SK-N-SH treated with all-trans-retinoic acid at 6 μM for 48 hours (cell line): ENCODE data around the gene NOTCH3.

Source experiments
- ARNTL ChIP-seq: fragments of 450-650 bp; formaldehyde crosslinking; IDR thresholded peaks from 2 replicates; pipeline ENCODE4 v1.5.0; 2020; ENCODE audit warnings: low read depth, mild to moderate bottlenecking, moderate library complexity, borderline replicate concordance
- CSDC2 ChIP-seq: fragments of 250-450 bp; sonication (Bioruptor Pico); IDR thresholded peaks from 2 replicates; pipeline ENCODE4 v1.5.0; 2020; ENCODE audit warnings: mild to moderate bottlenecking, moderate library complexity
- ESRRG ChIP-seq: fragments of 250-450 bp; sonication (Bioruptor Pico); IDR thresholded peaks from 2 replicates; pipeline ENCODE4 v1.6.1; 2021; ENCODE audit warnings: mild to moderate bottlenecking
- GLIS3 ChIP-seq: fragments of 250-450 bp; sonication (Bioruptor Pico); IDR thresholded peaks from 2 replicates; pipeline ENCODE4 v1.5.0; 2020; ENCODE audit warnings: mild to moderate bottlenecking, moderate library complexity
- RARB ChIP-seq: fragments of 250-450 bp; sonication (Bioruptor Pico); IDR thresholded peaks from 2 replicates; pipeline ENCODE4 v1.8.0; 2021; ENCODE audit warnings: mild to moderate bottlenecking, moderate library complexity
- TCF4 ChIP-seq: fragments of 250-450 bp; sonication (Bioruptor Pico); IDR thresholded peaks from 2 replicates; pipeline ENCODE4 v1.8.0; 2021; ENCODE audit warnings: mild to moderate bottlenecking, moderate library complexity, borderline replicate concordance
- TOX ChIP-seq: fragments of 250-450 bp; sonication (Bioruptor Pico); IDR thresholded peaks from 2 replicates; pipeline ENCODE4 v1.8.0; 2021; ENCODE audit warnings: mild to moderate bottlenecking, moderate library complexity, borderline replicate concordance
- ZC3H10 ChIP-seq: fragments of 250-450 bp; sonication (Bioruptor Pico); IDR thresholded peaks from 2 replicates; pipeline ENCODE4 v1.5.1; 2021; ENCODE audit warnings: mild to moderate bottlenecking, moderate library complexity
- ZFP3 ChIP-seq: fragments of 250-450 bp; sonication (Bioruptor Pico); IDR thresholded peaks from 2 replicates; pipeline ENCODE4 v1.5.0; 2020; ENCODE audit warnings: mild to moderate bottlenecking, moderate library complexity
- ZFP30 ChIP-seq: fragments of 450-650 bp; formaldehyde crosslinking; IDR thresholded peaks from 2 replicates; pipeline ENCODE4 v1.5.0; 2022; ENCODE audit warnings: mild to moderate bottlenecking, moderate library complexity
- ZNF70 ChIP-seq: fragments of 450-650 bp; formaldehyde crosslinking; IDR thresholded peaks from 2 replicates; pipeline ENCODE4 v1.5.0; 2020; ENCODE audit warnings: mild to moderate bottlenecking, moderate library complexity
- TF ChIP-seq, protein P1 (sequence below): fragments of 250-450 bp; sonication (Bioruptor Pico); IDR thresholded peaks from 2 replicates; pipeline ENCODE4 v1.8.0; 2020; ENCODE audit warnings: mild to moderate bottlenecking, moderate library complexity, borderline replicate concordance
- TF ChIP-seq, protein P2 (sequence below): fragments of 250-450 bp; sonication (Bioruptor Pico); IDR thresholded peaks from 2 replicates; pipeline ENCODE4 v1.5.1; 2020; ENCODE audit warnings: low read depth, mild to moderate bottlenecking, moderate library complexity
- TF ChIP-seq, protein P3 (sequence below): fragments of 250-450 bp; sonication (Bioruptor Pico); IDR thresholded peaks from 2 replicates; pipeline ENCODE4 v1.8.0; 2021; ENCODE audit warnings: low read depth, mild to moderate bottlenecking, moderate library complexity, borderline replicate concordance

DNA sequence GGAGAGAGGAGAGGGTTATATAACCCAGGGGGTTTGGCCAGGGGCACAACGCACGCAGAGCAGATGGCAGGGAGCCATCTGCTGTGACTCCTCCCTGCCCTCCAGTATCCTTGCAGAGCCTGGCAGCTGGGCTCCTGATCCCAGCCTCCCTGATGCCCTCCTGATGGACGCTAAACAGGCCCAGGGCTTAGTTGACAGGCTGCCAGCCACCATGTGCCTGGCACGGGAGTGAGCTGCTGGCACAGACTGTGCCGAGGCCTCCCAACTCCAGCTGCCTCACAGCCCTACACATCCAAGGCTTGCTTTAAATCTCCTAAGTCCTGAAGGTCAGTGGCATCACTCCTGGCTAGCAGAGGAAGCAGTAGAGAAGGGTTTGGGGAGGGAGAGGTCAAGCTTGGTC is 76.9 kb downstream of the NOTCH3 start:
- TF ChIP-seq ZC3H10 (CRISPR knock-in tag): no peak
- TF ChIP-seq GLIS3: no peak
- TF ChIP-seq, protein P1, sequence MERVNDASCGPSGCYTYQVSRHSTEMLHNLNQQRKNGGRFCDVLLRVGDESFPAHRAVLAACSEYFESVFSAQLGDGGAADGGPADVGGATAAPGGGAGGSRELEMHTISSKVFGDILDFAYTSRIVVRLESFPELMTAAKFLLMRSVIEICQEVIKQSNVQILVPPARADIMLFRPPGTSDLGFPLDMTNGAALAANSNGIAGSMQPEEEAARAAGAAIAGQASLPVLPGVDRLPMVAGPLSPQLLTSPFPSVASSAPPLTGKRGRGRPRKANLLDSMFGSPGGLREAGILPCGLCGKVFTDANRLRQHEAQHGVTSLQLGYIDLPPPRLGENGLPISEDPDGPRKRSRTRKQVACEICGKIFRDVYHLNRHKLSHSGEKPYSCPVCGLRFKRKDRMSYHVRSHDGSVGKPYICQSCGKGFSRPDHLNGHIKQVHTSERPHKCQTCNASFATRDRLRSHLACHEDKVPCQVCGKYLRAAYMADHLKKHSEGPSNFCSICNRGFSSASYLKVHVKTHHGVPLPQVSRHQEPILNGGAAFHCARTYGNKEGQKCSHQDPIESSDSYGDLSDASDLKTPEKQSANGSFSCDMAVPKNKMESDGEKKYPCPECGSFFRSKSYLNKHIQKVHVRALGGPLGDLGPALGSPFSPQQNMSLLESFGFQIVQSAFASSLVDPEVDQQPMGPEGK (CRISPR knock-in tag): no peak
- TF ChIP-seq ESRRG (CRISPR knock-in tag): no peak
- TF ChIP-seq, protein P2, sequence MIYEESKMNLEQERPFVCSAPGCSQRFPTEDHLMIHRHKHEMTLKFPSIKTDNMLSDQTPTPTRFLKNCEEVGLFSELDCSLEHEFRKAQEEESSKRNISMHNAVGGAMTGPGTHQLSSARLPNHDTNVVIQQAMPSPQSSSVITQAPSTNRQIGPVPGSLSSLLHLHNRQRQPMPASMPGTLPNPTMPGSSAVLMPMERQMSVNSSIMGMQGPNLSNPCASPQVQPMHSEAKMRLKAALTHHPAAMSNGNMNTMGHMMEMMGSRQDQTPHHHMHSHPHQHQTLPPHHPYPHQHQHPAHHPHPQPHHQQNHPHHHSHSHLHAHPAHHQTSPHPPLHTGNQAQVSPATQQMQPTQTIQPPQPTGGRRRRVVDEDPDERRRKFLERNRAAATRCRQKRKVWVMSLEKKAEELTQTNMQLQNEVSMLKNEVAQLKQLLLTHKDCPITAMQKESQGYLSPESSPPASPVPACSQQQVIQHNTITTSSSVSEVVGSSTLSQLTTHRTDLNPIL: no peak
- no peak for TF ChIP-seq CSDC2 (CRISPR knock-in tag)
- TF ChIP-seq, protein P3, sequence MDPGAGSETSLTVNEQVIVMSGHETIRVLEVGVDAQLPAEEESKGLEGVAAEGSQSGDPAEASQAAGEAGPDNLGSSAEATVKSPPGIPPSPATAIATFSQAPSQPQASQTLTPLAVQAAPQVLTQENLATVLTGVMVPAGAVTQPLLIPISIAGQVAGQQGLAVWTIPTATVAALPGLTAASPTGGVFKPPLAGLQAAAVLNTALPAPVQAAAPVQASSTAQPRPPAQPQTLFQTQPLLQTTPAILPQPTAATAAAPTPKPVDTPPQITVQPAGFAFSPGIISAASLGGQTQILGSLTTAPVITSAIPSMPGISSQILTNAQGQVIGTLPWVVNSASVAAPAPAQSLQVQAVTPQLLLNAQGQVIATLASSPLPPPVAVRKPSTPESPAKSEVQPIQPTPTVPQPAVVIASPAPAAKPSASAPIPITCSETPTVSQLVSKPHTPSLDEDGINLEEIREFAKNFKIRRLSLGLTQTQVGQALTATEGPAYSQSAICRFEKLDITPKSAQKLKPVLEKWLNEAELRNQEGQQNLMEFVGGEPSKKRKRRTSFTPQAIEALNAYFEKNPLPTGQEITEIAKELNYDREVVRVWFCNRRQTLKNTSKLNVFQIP (CRISPR knock-in tag): no peak
- no peak for TF ChIP-seq TCF4 (CRISPR knock-in tag)
- no peak for TF ChIP-seq ARNTL (CRISPR knock-in tag)
- no peak for TF ChIP-seq RARB (CRISPR knock-in tag)
- TF ChIP-seq ZFP3: no peak
- TF ChIP-seq ZNF70: no peak
- no peak for TF ChIP-seq TOX
- no peak for TF ChIP-seq ZFP30 (CRISPR knock-in tag)
